GM12878 (cell line): ENCODE data around the gene RCCD1.
"Not testable (repeated sequence)": the region's sequence is repeated elsewhere in the genome, so short reads cannot be mapped to it uniquely, and the experiment has no call there.

ENCODE experiments used
- CTCF ChIP-seq, 3 experiments: IDR thresholded peaks in 2 of 3; conservative IDR thresholded peaks in 1 of 3; 2 replicates each; pipeline ENCODE4 v1.5.1; 2011; ENCODE audit warnings: low read depth in 3 of 3, low read length in 3 of 3, mild to moderate bottlenecking in 3 of 3, control low read depth in 2 of 3, moderate library complexity in 2 of 3, inconsistent platforms in 1 of 3, mixed read lengths in 1 of 3; ENCODE audit not compliant: control insufficient read depth in 2 of 3, insufficient read depth in 1 of 3; ENCODE audit errors: extremely low read depth in 1 of 3
- ETV6 ChIP-seq, 2 experiments: fragments of 450-650 bp in 1 of 2; IDR thresholded peaks in 1 of 2; conservative IDR thresholded peaks in 1 of 2; 2 replicates each; pipeline ENCODE4 v1.6.1; 2014; ENCODE audit warnings: antibody characterized with exemption in 1 of 2, borderline replicate concordance in 1 of 2, low read depth in 1 of 2, mild to moderate bottlenecking in 1 of 2, moderate library complexity in 1 of 2
- FOS ChIP-seq: IDR thresholded peaks from 3 replicates; pipeline ENCODE4 v1.6.1; 2011; ENCODE audit warnings: borderline replicate concordance; ENCODE audit not compliant: insufficient read length; ENCODE audit errors: extremely low read depth
- MAX ChIP-seq: IDR thresholded peaks from 2 replicates; pipeline ENCODE4 v1.6.1; 2012; ENCODE audit warnings: low read depth, low read length, improper control_type of control experiment
- MYC ChIP-seq: IDR thresholded peaks from 2 replicates; pipeline ENCODE4 v1.6.1; 2011; ENCODE audit warnings: mild to moderate bottlenecking, low read length, moderate library complexity, inconsistent platforms; ENCODE audit not compliant: insufficient read depth, insufficient replicate concordance, insufficient read length, severe bottlenecking
- TAF1 ChIP-seq: IDR thresholded peaks from 2 replicates; pipeline ENCODE4 v1.6.1; 2011; ENCODE audit warnings: mild to moderate bottlenecking, low read depth, low read length, borderline replicate concordance
- USF2 ChIP-seq: IDR thresholded peaks from 2 replicates; pipeline ENCODE4 v1.6.1; 2011; ENCODE audit warnings: low read depth, low read length, improper control_type of control experiment, borderline replicate concordance
- ZBTB4 ChIP-seq: fragments of 450-650 bp; formaldehyde crosslinking; IDR thresholded peaks from 2 replicates; pipeline ENCODE4 v1.4.0; 2022; ENCODE audit warnings: mild to moderate bottlenecking, moderate library complexity

- TF ChIP-seq FOS; USF2; CTCF (IDR thresholded peaks at IDR 0.05 in 2 of 3, conservative IDR thresholded peaks at IDR 0.05 in 1 of 3; ENCODE audit: control insufficient read depth in 2 of 3, extremely low read depth in 1 of 3, insufficient read depth in 1 of 3, low read depth in 3 of 3, low read length in 3 of 3); TAF1; MYC; ETV6 (conservative IDR thresholded peaks at IDR 0.05 in 1 of 2, IDR thresholded peaks at IDR 0.05 in 1 of 2; ENCODE audit: borderline replicate concordance in 1 of 2, low read depth in 1 of 2); MAX; ZBTB4 (CRISPR knock-in tag): not testable (repeated sequence)
Observed at GRCh38 chr15:90909449-90909848, 45.2 kb upstream of the RCCD1 start.
